Thoracic aorta endothelial cell (primary cell): ENCODE data around the gene MLST8. TPM values are rescaled to one million over a fixed set of nuclear protein-coding genes. Genes with fewer than 3 reads are reported as not detected.

Experiments
- total RNA-seq: library from RNA; depleted of rRNA; stranded (reverse); fragments of >200 nt; gene quantifications from 2 replicates; pipeline ENCODE4 v1.2.3, GENCODE V29; 2012

MLST8 gene, protein sequence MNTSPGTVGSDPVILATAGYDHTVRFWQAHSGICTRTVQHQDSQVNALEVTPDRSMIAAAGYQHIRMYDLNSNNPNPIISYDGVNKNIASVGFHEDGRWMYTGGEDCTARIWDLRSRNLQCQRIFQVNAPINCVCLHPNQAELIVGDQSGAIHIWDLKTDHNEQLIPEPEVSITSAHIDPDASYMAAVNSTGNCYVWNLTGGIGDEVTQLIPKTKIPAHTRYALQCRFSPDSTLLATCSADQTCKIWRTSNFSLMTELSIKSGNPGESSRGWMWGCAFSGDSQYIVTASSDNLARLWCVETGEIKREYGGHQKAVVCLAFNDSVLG
- 37.1 and 44.0 TPM in 2 replicates for total RNA-seq

DNA sequence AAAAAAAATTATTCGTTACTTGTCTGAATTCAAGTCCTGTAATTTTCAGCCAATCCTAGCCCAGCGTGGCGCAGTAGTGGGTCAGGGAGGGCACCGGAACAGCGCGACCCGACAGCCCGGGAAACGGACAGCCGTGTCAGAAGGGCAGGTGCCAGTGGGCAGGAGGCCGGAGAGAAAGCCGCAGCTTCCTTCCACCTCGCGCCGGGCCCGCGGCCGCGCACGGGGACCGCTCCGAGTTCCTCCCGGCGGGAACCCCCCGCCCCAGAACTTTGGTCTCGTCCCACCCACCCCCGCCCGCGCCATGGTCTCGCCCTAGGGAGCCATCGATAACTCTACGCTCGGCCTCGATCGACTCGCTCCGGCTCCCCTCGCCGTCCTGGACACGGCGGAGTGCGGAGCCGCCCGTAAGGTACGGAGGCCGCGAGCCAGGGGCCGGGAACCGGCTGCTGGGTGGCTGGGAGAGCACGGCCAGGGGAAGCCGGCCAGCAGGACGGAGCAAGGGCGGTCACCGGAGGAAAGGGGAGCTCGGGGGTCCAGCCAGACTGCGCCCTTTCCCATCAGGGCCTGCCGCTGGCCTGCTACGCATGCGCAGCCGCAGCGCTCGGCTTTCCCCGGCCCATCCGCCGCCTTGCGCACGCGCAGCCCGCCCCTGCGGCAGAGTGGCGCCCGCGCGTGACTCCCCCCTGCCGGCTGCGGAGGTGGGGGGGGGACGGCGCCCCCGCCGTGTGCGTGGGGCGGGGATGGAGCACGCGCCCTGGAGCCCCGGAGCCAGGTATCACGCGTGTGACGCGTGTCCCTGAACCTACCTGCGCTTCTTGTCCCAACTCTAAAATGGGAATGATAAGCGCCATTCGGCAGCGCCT is at the start of gene MLST8:
TSS of gene MLST8 (plus strand) at position 351 of the 863 bp plus-strand sequence. CDS start 632 bp downstream, outside the sequence.

DNA sequence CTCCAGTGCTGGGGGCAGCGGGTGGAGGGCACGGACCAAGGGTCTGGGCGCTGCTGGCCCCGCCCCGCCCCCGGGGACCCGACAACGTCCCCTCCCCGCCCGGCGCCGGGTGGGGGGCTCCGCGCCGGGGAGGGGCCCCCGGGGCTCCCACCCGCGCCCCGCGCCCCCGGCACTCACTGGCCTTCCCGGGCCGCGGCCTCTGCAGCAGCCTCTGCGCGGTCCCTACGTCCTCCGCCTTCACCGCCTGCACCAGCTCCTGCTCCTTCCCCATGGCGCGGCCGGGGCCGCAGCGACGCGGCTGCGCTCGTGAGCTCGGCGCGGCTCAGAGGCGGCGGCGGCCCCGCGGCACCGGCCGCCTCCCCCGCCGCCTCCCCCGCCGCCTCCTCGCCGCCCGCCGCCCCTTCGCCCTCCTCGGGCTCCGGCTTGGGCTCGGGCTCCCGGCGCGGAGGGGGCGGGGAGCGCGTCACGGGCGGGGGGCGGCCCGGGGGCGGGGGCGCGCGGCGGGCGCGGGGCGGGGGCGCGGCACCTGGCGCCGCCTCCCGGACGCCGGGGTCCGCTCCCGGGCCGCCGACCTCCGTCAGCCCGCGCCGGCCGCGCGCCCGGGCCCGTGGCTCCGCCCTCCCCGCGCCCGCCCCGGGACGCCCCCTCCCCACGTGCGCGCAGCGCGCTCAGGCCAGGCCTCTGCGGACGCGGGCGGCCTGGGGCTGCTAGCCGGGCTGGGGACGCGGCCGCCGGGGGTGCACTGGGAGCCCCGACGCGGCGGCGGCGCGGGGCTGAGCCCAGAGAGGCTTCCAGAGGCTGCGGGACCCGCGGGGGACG is 8.9 kb upstream of the MLST8 start, which contains the start of gene CASKIN1:
TSS of gene CASKIN1 (minus strand) at position 444 of the 819 bp plus-strand sequence. CDS start at position 271, 173 bp downstream.

DNA sequence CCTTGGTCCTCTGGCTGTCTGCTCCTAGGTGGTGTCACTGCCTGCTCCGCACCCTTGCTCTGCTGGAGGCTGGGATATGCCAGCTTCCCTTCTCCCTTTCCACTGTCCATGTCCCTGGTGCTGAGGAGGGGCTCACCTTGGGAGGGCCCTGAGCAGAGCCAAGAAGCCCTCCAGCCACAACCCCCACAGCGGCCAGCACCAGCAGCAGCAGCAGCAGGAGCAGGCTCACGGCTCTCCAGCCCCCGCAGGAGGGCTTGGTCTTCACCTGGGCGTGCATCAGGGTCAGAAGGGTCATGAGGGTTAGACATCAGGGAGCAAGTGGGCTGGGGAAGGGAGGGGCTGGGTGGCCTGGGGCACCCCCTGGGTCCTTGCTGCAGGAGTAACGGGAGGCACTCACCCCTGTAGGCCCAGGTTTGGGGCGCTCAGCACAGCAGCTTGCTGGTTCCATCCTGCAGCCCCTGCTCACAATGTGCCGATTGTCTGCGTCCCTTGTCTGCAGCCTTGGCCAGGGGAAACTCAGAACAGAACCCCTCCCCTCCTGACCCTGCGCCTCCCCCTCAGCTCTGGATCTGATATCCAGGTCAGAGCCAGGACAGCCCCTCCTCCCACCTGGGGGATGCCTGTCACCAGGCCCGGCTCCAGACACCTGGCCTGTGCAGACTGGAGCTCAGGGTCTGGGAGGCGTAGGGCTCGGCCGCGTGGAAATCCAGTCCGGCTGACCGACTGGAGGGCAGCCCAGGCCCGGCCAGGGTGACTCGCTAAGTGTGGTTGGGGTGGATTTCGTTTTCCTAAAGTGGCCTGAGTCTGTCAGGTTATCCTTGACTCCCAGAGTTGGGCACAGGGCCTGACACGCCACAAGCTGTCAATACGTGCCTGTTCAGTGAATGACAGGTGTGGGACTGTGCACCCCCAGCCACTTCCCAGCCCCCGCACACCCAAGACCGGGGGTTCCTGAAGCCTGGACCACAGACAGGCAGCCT is 5.4 kb downstream of the MLST8 start, which contains the start of gene BRICD5:
TSS of gene BRICD5 (minus strand) at position 478 of the 980 bp plus-strand sequence. CDS start at position 448, 30 bp downstream.

DNA sequence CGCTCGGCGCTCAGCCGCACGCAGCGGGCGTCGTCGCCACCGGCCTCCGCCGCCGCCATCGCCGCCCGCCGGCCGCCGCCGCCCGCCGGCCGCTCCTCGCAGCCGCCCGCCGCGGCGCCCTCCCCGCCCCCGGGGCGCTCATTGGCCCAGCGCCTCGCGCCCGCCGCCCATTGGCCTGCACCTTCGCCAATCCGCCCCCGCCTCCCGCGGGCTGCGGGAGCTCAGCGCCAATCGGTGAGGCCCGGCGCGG is 9.4 kb downstream of the MLST8 start, which contains the start of gene PGP:
TSS of gene PGP (minus strand) at position 122 of the 250 bp plus-strand sequence. CDS start at position 59, 63 bp downstream.

DNA sequence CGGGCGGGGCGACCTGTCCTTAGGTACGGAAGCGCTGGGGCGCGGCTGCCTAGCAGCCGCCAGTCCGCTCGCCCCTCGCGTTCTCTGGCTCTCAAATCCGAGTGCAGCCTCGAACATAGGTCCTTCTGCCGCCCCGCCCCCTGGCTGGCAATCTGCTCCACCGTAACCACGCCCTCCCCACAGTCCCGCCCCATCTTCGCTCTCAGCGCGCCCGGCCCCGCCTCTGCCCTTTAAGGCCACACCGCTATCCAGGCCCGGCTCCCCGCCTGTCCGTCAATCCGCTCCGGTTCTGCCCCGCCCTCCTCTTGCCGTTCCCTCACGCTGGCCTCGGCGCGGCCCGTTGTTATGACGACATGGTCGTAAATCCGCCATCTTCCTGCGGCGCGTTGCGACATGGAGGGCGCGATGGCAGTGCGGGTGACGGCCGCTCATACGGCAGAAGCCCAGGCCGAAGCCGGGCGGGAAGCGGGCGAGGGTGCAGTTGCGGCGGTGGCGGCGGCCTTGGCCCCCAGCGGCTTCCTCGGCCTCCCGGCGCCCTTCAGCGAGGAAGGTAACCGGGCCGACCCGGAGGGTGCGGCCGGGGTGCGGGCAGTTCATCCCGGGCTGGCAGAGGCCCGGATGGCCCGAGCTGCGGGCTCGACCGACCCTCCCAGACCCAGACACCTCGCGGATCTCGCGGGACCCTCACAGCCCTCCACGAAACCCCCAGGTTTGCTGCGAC is 18.1 kb downstream of the MLST8 start, which contains the start of gene E4F1:
TSS of gene E4F1 (plus strand) at position 371 of the 721 bp plus-strand sequence. CDS start at position 394, 23 bp downstream.

DNA sequence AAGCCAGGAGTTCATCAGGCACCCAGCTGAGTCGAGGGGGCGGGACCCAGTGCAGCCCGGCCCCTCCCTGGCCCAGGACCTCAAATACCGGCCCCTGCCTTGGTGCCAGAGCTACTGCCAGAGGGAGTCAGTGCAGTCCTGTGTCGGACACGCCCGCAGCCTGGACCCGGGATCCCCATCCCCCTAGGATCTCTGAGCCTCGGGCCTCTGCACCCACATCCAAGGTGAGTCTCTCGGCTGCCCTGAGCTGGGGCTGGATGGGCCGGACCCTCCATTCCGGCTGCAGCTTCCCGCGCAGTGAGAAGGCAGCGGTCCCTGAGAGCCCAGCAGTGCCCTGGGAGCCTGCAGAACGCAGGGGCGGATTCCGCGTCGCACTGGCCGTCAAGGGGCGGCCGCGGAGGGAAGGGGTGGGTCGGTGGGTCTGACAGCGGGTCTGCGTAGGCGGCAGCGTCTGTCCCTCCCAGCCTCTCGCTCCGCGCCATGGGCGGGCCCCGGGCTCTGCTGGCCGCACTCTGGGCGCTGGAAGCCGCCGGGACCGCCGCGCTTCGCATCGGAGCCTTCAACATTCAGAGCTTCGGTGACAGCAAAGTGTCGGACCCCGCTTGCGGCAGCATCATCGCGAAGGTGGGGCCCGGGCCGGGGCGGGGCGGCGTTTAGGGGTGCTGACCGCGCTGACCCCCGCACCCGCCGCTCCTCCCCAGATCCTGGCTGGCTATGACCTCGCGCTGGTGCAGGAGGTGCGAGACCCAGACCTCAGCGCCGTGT is 31.3 kb downstream of the MLST8 start, which contains the start of gene DNASE1L2:
TSS of gene DNASE1L2 (plus strand) at position 108 of the 765 bp plus-strand sequence. CDS start at position 481, 373 bp downstream.

DNA sequence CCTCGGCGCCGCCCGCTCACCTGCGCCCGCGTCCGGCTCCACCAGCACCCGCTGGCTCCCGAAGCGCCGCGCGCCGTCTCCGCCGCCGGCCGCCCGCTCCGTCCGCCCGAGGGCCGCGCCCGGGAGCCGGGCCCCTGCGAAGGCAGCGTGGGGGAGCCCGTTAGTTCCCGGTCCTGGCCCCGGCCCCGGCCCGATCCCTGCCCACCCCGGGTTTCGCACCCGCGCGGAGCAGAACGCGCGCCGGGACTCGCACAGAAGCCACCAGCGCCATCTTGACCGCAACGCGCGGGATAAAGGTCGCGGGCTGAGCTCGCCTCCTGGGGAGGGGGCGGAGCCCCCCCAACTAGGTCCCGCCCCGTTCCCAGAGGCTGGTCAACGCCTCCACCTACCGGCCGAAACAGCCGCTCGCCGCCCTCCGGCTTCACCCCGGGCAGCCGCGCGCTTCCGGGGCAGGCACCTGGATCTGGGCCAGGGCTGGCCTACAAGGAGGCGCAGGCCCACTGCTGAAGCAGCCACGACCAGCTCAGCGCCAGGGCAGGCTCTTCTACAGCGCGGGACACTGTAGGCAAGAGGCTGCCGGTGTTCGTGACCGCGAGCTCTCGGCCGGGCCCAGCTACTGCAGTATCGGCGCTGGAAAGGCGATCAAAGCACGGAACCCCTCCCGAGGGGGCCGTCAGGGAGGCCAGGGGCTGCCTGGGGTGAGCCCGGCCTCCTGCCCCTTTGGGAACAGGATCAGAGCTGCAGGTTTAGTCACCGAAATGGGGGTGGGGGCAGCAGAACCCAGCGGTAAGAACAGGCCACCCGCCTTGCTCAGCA is 46.2 kb downstream of the MLST8 start, which contains the start of gene ECI1:
TSS of gene ECI1 (minus strand) at position 292 of the 816 bp plus-strand sequence. CDS start at position 271, 21 bp downstream.

Other genes with a start within 250 kb of the MLST8 start
- 97.1 and 113 TPM in 2 replicates for gene NDUFB10, start 245.9 kb upstream of the MLST8 start, total RNA-seq
- gene RPS2, start 240.6 kb upstream of the MLST8 start, total RNA-seq, result 2,240 and 2,662 TPM in 2 replicates
- gene RNF151, start 238.6 kb upstream of the MLST8 start, total RNA-seq, result not detected in 2 replicates
- gene TBL3, start 233.4 kb upstream of the MLST8 start, total RNA-seq, result 48.4 and 49.1 TPM in 2 replicates
- 0.40 TPM in 1 of 2 replicates, not detected in the other for gene NOXO1, start 224.0 kb upstream of the MLST8 start, total RNA-seq
- gene GFER, start 221.3 kb upstream of the MLST8 start, total RNA-seq, result 8.6 and 13.6 TPM in 2 replicates
- gene SYNGR3, start 215.5 kb upstream of the MLST8 start, total RNA-seq, result 1.3 and 1.6 TPM in 2 replicates
- gene ZNF598, start 195.6 kb upstream of the MLST8 start, total RNA-seq, result 26.7 and 36.5 TPM in 2 replicates
- gene NPW, start 185.7 kb upstream of the MLST8 start, total RNA-seq, result 0.13 and 0.72 TPM in 2 replicates
- 52.7 and 94.3 TPM in 2 replicates for gene NHERF2, start 178.6 kb upstream of the MLST8 start, total RNA-seq
- 18.6 and 27.1 TPM in 2 replicates for gene NTHL1, start 157.6 kb upstream of the MLST8 start, total RNA-seq
- gene TSC2, start 157.5 kb upstream of the MLST8 start, total RNA-seq, result 56.4 and 61.7 TPM in 2 replicates
- 56.4 and 62.8 TPM in 2 replicates for gene PKD1, start 69.6 kb upstream of the MLST8 start, total RNA-seq
- 0.36 and 0.66 TPM in 2 replicates for gene RAB26, start 56.8 kb upstream of the MLST8 start, total RNA-seq
- 94.2 and 94.6 TPM in 2 replicates for gene TRAF7, start 49.7 kb upstream of the MLST8 start, total RNA-seq
- under 0.01 and 0.13 TPM in 2 replicates for gene CASKIN1, start 8.8 kb upstream of the MLST8 start, total RNA-seq
- gene BRICD5, start 5.4 kb downstream of the MLST8 start, total RNA-seq, result 1.3 and 1.8 TPM in 2 replicates
- gene PGP, start 9.4 kb downstream of the MLST8 start, total RNA-seq, result 16.7 and 26.2 TPM in 2 replicates
- gene E4F1, start 18.1 kb downstream of the MLST8 start, total RNA-seq, result 21.0 and 26.1 TPM in 2 replicates
- 0.36 and 0.80 TPM in 2 replicates for gene DNASE1L2, start 31.0 kb downstream of the MLST8 start, total RNA-seq
- gene ECI1, start 46.1 kb downstream of the MLST8 start, total RNA-seq, result 23.5 and 24.5 TPM in 2 replicates
- 138 and 175 TPM in 2 replicates for gene RNPS1, start 62.7 kb downstream of the MLST8 start, total RNA-seq
- 24.3 and 31.2 TPM in 2 replicates for gene ABCA3, start 135.3 kb downstream of the MLST8 start, total RNA-seq
- 41.5 and 70.0 TPM in 2 replicates for gene CCNF, start 224.0 kb downstream of the MLST8 start, total RNA-seq